Measurements from ENCODE around the gene ENOX1. TPM values are rescaled to one million over a fixed set of nuclear protein-coding genes. Genes with fewer than 3 reads are reported as not detected.

The ENOX1 gene
- total and polyA plus RNA-seq, 2 of the 8 experiments (the other 6 are each of a cell fraction or from before 2014, with no cell fraction given), result 0.23 to 0.37 TPM

GRCh38 chr13:43278127-43278526, 508.6 kb downstream of the ENOX1 start:
- Histone ChIP-seq H4K91ac (replicated peaks; ENCODE audit: insufficient read length, low read length) (no peak overlapping the region), H3K36me3 (ENCODE audit: control insufficient read depth in 2 of 4, insufficient read depth in 4 of 4, low read length in 3 of 4) (no peaks in the 10 kb centered on the region), H3K27ac (ENCODE audit: low read depth, low read length) (no peak overlapping the region), H2AFZ (ENCODE audit: low read length) (no peak overlapping the region), H2BK5ac (ENCODE audit: low read depth, low read length) (no peak overlapping the region), H4K8ac (ENCODE audit: extremely low read depth, insufficient read depth, low read length) (no peak overlapping the region), H3K79me1 (ENCODE audit: low read depth, low read length) (no peaks in the 10 kb centered on the region), H2BK12ac (ENCODE audit: low read depth, low read length) (no peak overlapping the region), H3K4ac (replicated peaks; ENCODE audit: insufficient read length, low read depth, low read length) (no peak overlapping the region), H3K4me2 (ENCODE audit: insufficient read depth in 1 of 2, low read depth in 2 of 2, low read length in 2 of 2) (no peak overlapping the region), H3K79me2 (ENCODE audit: control insufficient read depth in 1 of 2, insufficient read depth in 2 of 2, low read length in 2 of 2) (no peaks in the 10 kb centered on the region), H2BK120ac (replicated peaks; ENCODE audit: low read depth, low read length) (no peak overlapping the region), H3K9me3 (ENCODE audit: insufficient read depth in 2 of 2, low read depth in 1 of 2, low read length in 1 of 2) (no peaks in the 10 kb centered on the region), H2BK15ac (ENCODE audit: low read length) (no peak overlapping the region), H3K18ac (ENCODE audit: extremely low read depth, low read length) (no peak overlapping the region), H3K23ac (ENCODE audit: insufficient read length) (no peak overlapping the region), H3K14ac (ENCODE audit: insufficient read length) (no peak overlapping the region), H2AK5ac (ENCODE audit: low read depth, low read length) (no peak overlapping the region), H3K56ac (replicated peaks; ENCODE audit: insufficient read length, low read depth, low read length) (no peak overlapping the region), H3K27me3 (replicated peaks in 1 of 4; ENCODE audit: control insufficient read depth in 3 of 4, extremely low read depth in 1 of 4, insufficient read depth in 3 of 4, low read length in 3 of 4) (no peaks in the 10 kb centered on the region), H3K4me1 (replicated peaks in 1 of 4; ENCODE audit: control insufficient read depth in 3 of 4, insufficient read depth in 4 of 4, low read length in 3 of 4) (no peaks in the 10 kb centered on the region), H4K20me1 (replicated peaks in 1 of 2; ENCODE audit: control insufficient read depth in 1 of 2, insufficient read depth in 2 of 2, low read length in 2 of 2) (no peaks in the 10 kb centered on the region), H3K4me3 (ENCODE audit: extremely low read depth in 1 of 4, insufficient read depth in 2 of 4, low read depth in 3 of 4, low read length in 4 of 4) (no peak overlapping the region), H3K23me2 (ENCODE audit: low read depth, low read length) (no peaks in the 10 kb centered on the region), H3K9ac (replicated peaks in 1 of 4; ENCODE audit: extremely low read depth in 1 of 4, low read depth in 3 of 4, low read length in 3 of 4) (no peak overlapping the region), H4K5ac (ENCODE audit: insufficient read length, low read depth, low read length) (no peak overlapping the region), H2BK20ac (ENCODE audit: low read length) (no peak overlapping the region)
- CTCF ChIA-PET (ENCODE audit: partially characterized antibody), result interaction anchor here (1.4 kb wide), 1 partner anchor 145 kb away, joined by 4 read pairs; no protein-coding TSS in a partner anchor
- WGBS, 2 experiments (ENCODE audit: extremely low coverage in 1 of 2, insufficient coverage in 1 of 2, insufficient read length in 1 of 2, insufficient replicate concordance in 2 of 2, low coverage in 1 of 2, low lambda C conversion rate in 2 of 2, missing lambda C conversion rate in 1 of 2), result 84% methylated on average over 1 of the region's 1 CpG; no CpG with 5 or more reads in 1 of the 2 experiments
- FAIRE-seq, result no peak
- no peak for DNase-seq (ENCODE audit: low read depth in 1 of 2, low spot score in 2 of 2)
- POLR2A ChIA-PET (ENCODE audit: partially characterized antibody), result no interaction called here
- no peak for TF ChIP-seq SP1 (IDR thresholded peaks at IDR 0.05; ENCODE audit: low read depth, low read length)
- TF ChIP-seq ZNF274 (IDR thresholded peaks at IDR 0.05; ENCODE audit: borderline replicate concordance, extremely low read depth, low read length), result no peak
- TF ChIP-seq TAF7 (optimal IDR thresholded peaks at IDR 0.05; ENCODE audit: borderline replicate concordance, low read depth, low read length), result no peak
- TF ChIP-seq TAF1 (IDR thresholded peaks at IDR 0.05; ENCODE audit: low read depth, low read length), result no peak
- TF ChIP-seq ASH2L (IDR thresholded peaks at IDR 0.05; ENCODE audit: low read length), result no peak
- TF ChIP-seq MAFK (IDR thresholded peaks at IDR 0.05; ENCODE audit: low read depth, low read length), result no peak
- TF ChIP-seq HDAC2 (IDR thresholded peaks at IDR 0.05; ENCODE audit: borderline replicate concordance in 1 of 2, low read depth in 2 of 2, low read length in 2 of 2), result no peak
- TF ChIP-seq CREB1 (IDR thresholded peaks at IDR 0.05), result no peak
- TF ChIP-seq SIX5 (IDR thresholded peaks at IDR 0.05; ENCODE audit: low read depth, low read length), result no peak
- no peak for TF ChIP-seq E2F6 (IDR thresholded peaks at IDR 0.05)
- TF ChIP-seq GTF2F1 (IDR thresholded peaks at IDR 0.05; ENCODE audit: borderline replicate concordance, low read depth, low read length), result no peak
- TF ChIP-seq NANOG (IDR thresholded peaks at IDR 0.05; ENCODE audit: insufficient read depth, low read depth, low read length, poor library complexity, severe bottlenecking), result no peak
- no peak for TF ChIP-seq EGR1 (IDR thresholded peaks at IDR 0.05; ENCODE audit: borderline replicate concordance, low read depth, low read length)
- TF ChIP-seq CEBPB (IDR thresholded peaks at IDR 0.05; ENCODE audit: low read depth, low read length), result no peak
- no peak for TF ChIP-seq RBBP5 (IDR thresholded peaks at IDR 0.05; ENCODE audit: borderline replicate concordance, low read depth, low read length)

All from H1 (cell line).